Measurements from ENCODE around the gene MICB. TPM values are rescaled to one million over a fixed set of nuclear protein-coding genes. Genes with fewer than 3 reads are reported as not detected.

Gene MICB
- total and polyA plus RNA-seq, 9 of the 15 experiments (the other 6 are each of a cell fraction or from before 2014, with no cell fraction given): 13.3 to 34.5 (median 19.8) TPM

DNA sequence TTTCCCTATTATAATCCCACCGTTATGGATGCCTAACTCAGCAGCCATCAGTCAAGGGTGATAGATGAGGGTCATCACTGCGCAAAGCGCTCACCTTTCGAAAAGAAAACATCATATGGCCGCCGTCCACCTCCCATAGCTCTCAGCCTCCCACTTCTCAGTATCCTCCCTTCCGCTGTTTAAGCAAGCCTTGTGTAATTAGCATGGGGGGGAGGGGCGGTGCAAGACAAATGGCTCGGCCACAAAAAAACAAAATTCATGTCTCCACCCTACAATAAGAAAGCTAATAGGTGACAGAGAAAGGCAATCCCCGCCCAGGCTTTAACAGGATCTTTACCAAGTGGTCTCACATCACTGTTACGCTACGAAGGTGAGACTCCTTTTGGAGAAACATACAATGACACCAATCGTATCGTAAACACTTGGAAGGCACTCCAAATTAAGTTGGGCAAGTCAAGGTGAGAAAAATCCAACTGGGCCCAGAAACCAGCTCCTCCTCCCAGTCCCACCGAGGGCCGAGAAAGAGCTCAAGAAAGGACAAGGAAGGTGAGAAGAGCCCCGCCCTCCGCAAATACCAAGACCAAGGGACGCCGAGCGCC is 43.2 kb downstream of the MICB start (continued):
- TF ChIP-seq ZNF764 (CRISPR knock-in tag; IDR thresholded peaks at IDR 0.05; ENCODE audit: low read depth) (no peak), VEZF1 (CRISPR knock-in tag; IDR thresholded peaks at IDR 0.05) (peak; percentile 37; the same call in 1 of the 2 replicates), DMBX1 (CRISPR knock-in tag; IDR thresholded peaks at IDR 0.05; ENCODE audit: borderline replicate concordance) (no peak), RHOXF2B (CRISPR knock-in tag; conservative IDR thresholded peaks at IDR 0.05) (no peak), RBM22 (IDR thresholded peaks at IDR 0.05; ENCODE audit: low read depth, low read length, poor library complexity, severe bottlenecking) (no peak), FOS (IDR thresholded peaks at IDR 0.05; ENCODE audit: extremely low read depth, insufficient read length) (no peak), ZBTB12 (CRISPR knock-in tag; IDR thresholded peaks at IDR 0.05) (no peak), DACH1 (IDR thresholded peaks at IDR 0.05; ENCODE audit: partially characterized antibody) (no peak), ZNF431 (CRISPR knock-in tag; IDR thresholded peaks at IDR 0.05) (0 out of 2 replicates have a peak, but pooled peaks have one; percentile 62), TAF7 (tag; IDR thresholded peaks at IDR 0.05) (no peak), CGGBP1 (CRISPR knock-in tag; IDR thresholded peaks at IDR 0.05) (0 out of 2 replicates have a peak, but pooled peaks have one; percentile 3), ZNF586 (CRISPR knock-in tag; conservative IDR thresholded peaks at IDR 0.05) (no peak), ZBTB43 (CRISPR knock-in tag; IDR thresholded peaks at IDR 0.05) (no peak), IRF9 (tag; IDR thresholded peaks at IDR 0.05) (no peak), TRIM24 (IDR thresholded peaks at IDR 0.05) (no peak), TCF7 (IDR thresholded peaks at IDR 0.05; ENCODE audit: borderline replicate concordance) (no peak), IRF2 (CRISPR knock-in tag; IDR thresholded peaks at IDR 0.05) (no peak), RB1 (IDR thresholded peaks at IDR 0.05; ENCODE audit: low read depth) (no peak; the same call in 1 of the 2 replicates), ARID1B (IDR thresholded peaks at IDR 0.05) (no peak)
- TF ChIP-seq, protein P1, sequence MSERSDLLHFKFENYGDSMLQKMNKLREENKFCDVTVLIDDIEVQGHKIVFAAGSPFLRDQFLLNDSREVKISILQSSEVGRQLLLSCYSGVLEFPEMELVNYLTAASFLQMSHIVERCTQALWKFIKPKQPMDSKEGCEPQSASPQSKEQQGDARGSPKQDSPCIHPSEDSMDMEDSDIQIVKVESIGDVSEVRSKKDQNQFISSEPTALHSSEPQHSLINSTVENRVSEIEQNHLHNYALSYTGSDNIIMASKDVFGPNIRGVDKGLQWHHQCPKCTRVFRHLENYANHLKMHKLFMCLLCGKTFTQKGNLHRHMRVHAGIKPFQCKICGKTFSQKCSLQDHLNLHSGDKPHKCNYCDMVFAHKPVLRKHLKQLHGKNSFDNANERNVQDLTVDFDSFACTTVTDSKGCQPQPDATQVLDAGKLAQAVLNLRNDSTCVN (CRISPR knock-in tag; IDR thresholded peaks at IDR 0.05): no peak
- TF ChIP-seq, protein P2, sequence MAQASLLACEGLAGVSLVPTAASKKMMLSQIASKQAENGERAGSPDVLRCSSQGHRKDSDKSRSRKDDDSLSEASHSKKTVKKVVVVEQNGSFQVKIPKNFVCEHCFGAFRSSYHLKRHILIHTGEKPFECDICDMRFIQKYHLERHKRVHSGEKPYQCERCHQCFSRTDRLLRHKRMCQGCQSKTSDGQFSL (CRISPR knock-in tag; IDR thresholded peaks at IDR 0.05): 0 out of 2 replicates have a peak, but pooled peaks have one; percentile 64
- TF ChIP-seq, protein P2 (tag; IDR thresholded peaks at IDR 0.05): no peak

Measured in K562 (cell line).